SU-DHL-6 (cell line): ENCODE results near the gene CRTAC1.

Experiments used
- H2AFZ ChIP-seq: fragments of 200-600 bp; sonication (generic); 2 replicates; pipeline ENCODE4 v1.6.1; 2014; ENCODE audit warnings: low read depth, mild to moderate bottlenecking, moderate library complexity, mixed read lengths, antibody characterized with exemption, low read length; ENCODE audit not compliant: severe bottlenecking
- H3F3A ChIP-seq: fragments of 200-600 bp; shearing (Covaris generic); 2 replicates; pipeline ENCODE4 v1.6.0; 2016; ENCODE audit warnings: antibody characterized with exemption, mild to moderate bottlenecking; ENCODE audit not compliant: insufficient read depth
- H3K27ac ChIP-seq: fragments of 200-600 bp; sonication (generic); 2 replicates; pipeline ENCODE4 v1.5.1; 2016; ENCODE audit warnings: low read depth, mild to moderate bottlenecking, low read length, moderate library complexity, mixed read lengths
- H3K27me3 ChIP-seq: fragments of 200-600 bp; sonication (generic), shearing (Covaris generic); 2 replicates; pipeline ENCODE4 v1.6.0; 2014; ENCODE audit warnings: mild to moderate bottlenecking, low read length
- H3K36me3 ChIP-seq: fragments of 200-600 bp; sonication (generic); 2 replicates; pipeline ENCODE4 v1.6.1; 2014; ENCODE audit warnings: mild to moderate bottlenecking, low read length, mixed read lengths
- H3K4me2 ChIP-seq: fragments of 300-600, 200-600 bp; shearing (Covaris generic), sonication (generic); 2 replicates; pipeline ENCODE4 v1.6.0; 2014; ENCODE audit warnings: low read length, low read depth, mild to moderate bottlenecking; ENCODE audit not compliant: poor library complexity, severe bottlenecking
- H3K4me3 ChIP-seq: fragments of 200-600 bp; sonication (generic); 2 replicates; pipeline ENCODE4 v1.5.1; 2014; ENCODE audit warnings: antibody characterized with exemption, low read length, mild to moderate bottlenecking, mixed read lengths; ENCODE audit not compliant: insufficient read depth, poor library complexity, severe bottlenecking
- H3K79me2 ChIP-seq: fragments of 200-600 bp; sonication (generic); 2 replicates; pipeline ENCODE4 v1.6.1; 2014; ENCODE audit warnings: mild to moderate bottlenecking, low read length, moderate library complexity; ENCODE audit not compliant: insufficient read depth
- H3K9ac ChIP-seq: fragments of 200-600 bp; sonication (generic); 2 replicates; pipeline ENCODE4 v1.7.0; 2014; ENCODE audit warnings: mild to moderate bottlenecking, low read length
- H3K9me2 ChIP-seq: fragments of 200-600 bp; sonication (generic); replicated peaks from 2 replicates; pipeline ENCODE4 v1.6.1; 2014; ENCODE audit warnings: low read length; ENCODE audit not compliant: insufficient read depth
- H3K9me3 ChIP-seq: fragments of 200-600 bp; sonication (generic); 2 replicates; pipeline ENCODE4 v1.6.1; 2014; ENCODE audit warnings: low read length, mixed read lengths; ENCODE audit not compliant: insufficient read depth
- H4K20me1 ChIP-seq: fragments of 200-600 bp; sonication (generic); 2 replicates; pipeline ENCODE4 v1.6.1; 2014; ENCODE audit warnings: low read depth, mild to moderate bottlenecking, antibody characterized with exemption, low read length, moderate library complexity, mixed read lengths
- CTCF ChIP-seq: fragments of 200-600 bp; sonication (generic); IDR thresholded peaks from one replicate; pipeline ENCODE4 v1.5.1; 2017; ENCODE audit warnings: antibody characterized with exemption, mild to moderate bottlenecking, low read length, moderate library complexity; ENCODE audit not compliant: insufficient read depth, poor library complexity, severe bottlenecking
- EZH2phosphoT487 ChIP-seq: fragments of 200-600 bp; sonication (generic), shearing (Covaris generic); conservative IDR thresholded peaks from 2 replicates; pipeline ENCODE4 v1.6.1; 2018; ENCODE audit warnings: mild to moderate bottlenecking, antibody characterized with exemption, low read length, moderate library complexity, mixed read lengths

The CRTAC1 gene

GRCh38 chr10:97960269-97961056 is 70.0 kb downstream of the CRTAC1 start:
- no peaks in the 10 kb centered on the region for H3K27me3 ChIP-seq
- no peak overlapping the region for H3K9ac ChIP-seq
- H3K79me2 ChIP-seq: no peaks in the 10 kb centered on the region
- H3K27ac ChIP-seq: no peak overlapping the region
- no peaks in the 10 kb centered on the region for H3F3A ChIP-seq
- no peaks in the 10 kb centered on the region for H3K36me3 ChIP-seq
- H3K9me3 ChIP-seq: no peaks in the 10 kb centered on the region
- H4K20me1 ChIP-seq: no peaks in the 10 kb centered on the region
- no peak overlapping the region for H2AFZ ChIP-seq
- no peak overlapping the region for H3K4me2 ChIP-seq
- TF ChIP-seq EZH2phosphoT487 (no peak), CTCF (no peak)
- H3K4me3 ChIP-seq: no peak overlapping the region
- no peaks in the 10 kb centered on the region for H3K9me2 ChIP-seq

GRCh38 chr10:97949462-97949861 is 81.0 kb downstream of the CRTAC1 start:
- Histone ChIP-seq H4K20me1 (no peaks in the 10 kb centered on the region), H3K9me2 (no peaks in the 10 kb centered on the region), H3K9me3 (no peaks in the 10 kb centered on the region), H3F3A (no peaks in the 10 kb centered on the region), H3K27ac (no peak overlapping the region), H3K4me2 (no peak overlapping the region), H2AFZ (no peak overlapping the region), H3K9ac (no peak overlapping the region), H3K79me2 (no peaks in the 10 kb centered on the region), H3K27me3 (no peaks in the 10 kb centered on the region; the same call in 1 of the 2 replicates), H3K4me3 (no peak overlapping the region), H3K36me3 (no peaks in the 10 kb centered on the region)
- no peak for TF ChIP-seq CTCF
- TF ChIP-seq EZH2phosphoT487: no peak

- Histone ChIP-seq H3K4me3 (no peak overlapping the region), H3K27ac (no peak overlapping the region), H3K9ac (no peak overlapping the region), H3K9me2 (no peaks in the 10 kb centered on the region), H3K4me2 (no peak overlapping the region), H3K79me2 (no peaks in the 10 kb centered on the region), H3K27me3 (no peaks in the 10 kb centered on the region; the same call in 1 of the 2 replicates), H4K20me1 (no peaks in the 10 kb centered on the region), H2AFZ (no peak overlapping the region), H3K9me3 (no peaks in the 10 kb centered on the region), H3F3A (no peaks in the 10 kb centered on the region), H3K36me3 (no peaks in the 10 kb centered on the region)
- TF ChIP-seq CTCF: no peak
- no peak for TF ChIP-seq EZH2phosphoT487
These were observed 81.6 kb downstream of the CRTAC1 start for GRCh38 chr10:97948822-97949221.
